SK-N-MC (cell line): Measurements from ENCODE around the gene SENP7.

Experiments used
- DNase-seq: peaks from one replicate; pipeline ENCODE4 v3.0.0-alpha.2; 2011; ENCODE audit warnings: low read depth, low spot score
- H3K27ac ChIP-seq: fragments of 200-600 bp; sonication (generic); 2 replicates; pipeline ENCODE4 v1.5.1; 2016; ENCODE audit warnings: mixed run types
- H3K36me3 ChIP-seq: fragments of 200-600 bp; sonication (generic); 2 replicates; pipeline ENCODE4 v1.6.1; 2017; ENCODE audit warnings: antibody characterized with exemption, low read length, mixed read lengths; ENCODE audit not compliant: insufficient read depth
- H3K4me3 ChIP-seq: fragments of 200-600 bp; sonication (generic); 2 replicates; pipeline ENCODE4 v1.5.1; 2016
- H3K9ac ChIP-seq: fragments of 200-600 bp; sonication (generic); 2 replicates; pipeline ENCODE4 v1.8.0; 2017; ENCODE audit warnings: mixed run types, mixed read lengths; ENCODE audit not compliant: insufficient read length
- H3K9me3 ChIP-seq: fragments of 200-600 bp; sonication (generic); 2 replicates; pipeline ENCODE4 v1.6.1; 2017; ENCODE audit warnings: low read depth, mild to moderate bottlenecking, antibody characterized with exemption, low read length, moderate library complexity, mixed read lengths
- EZH2 ChIP-seq: fragments of 200-600 bp; sonication (generic); IDR thresholded peaks from one replicate; pipeline ENCODE4 v1.6.1; 2017; ENCODE audit warnings: antibody characterized with exemption
- FOXP2 ChIP-seq: optimal IDR thresholded peaks from 2 replicates; pipeline ENCODE3; 2011; ENCODE audit warnings: mild to moderate bottlenecking, moderate library complexity; ENCODE audit not compliant: insufficient read depth; ENCODE audit errors: extremely low read length, control extremely low read depth
- POLR2AphosphoS5 ChIP-seq: IDR thresholded peaks from 2 replicates; pipeline ENCODE4 v1.6.1; 2012; ENCODE audit warnings: mild to moderate bottlenecking, low read depth, low read length, borderline replicate concordance

SENP7 gene

GRCh38 chr3:101279162-101279561 is 233.8 kb downstream of the SENP7 start:
- no peaks in the 10 kb centered on the region for H3K9me3 ChIP-seq

GRCh38 chr3:101278727-101279126 is 234.3 kb downstream of the SENP7 start:
- DNase-seq: no peak
- Histone ChIP-seq H3K27ac (no peak overlapping the region), H3K9ac (no peak overlapping the region), H3K9me3 (no peaks in the 10 kb centered on the region), H3K4me3 (no peak overlapping the region), H3K36me3 (no peaks in the 10 kb centered on the region)
- TF ChIP-seq POLR2AphosphoS5 (no peak), EZH2 (no peak), FOXP2 (no peak)

More at GRCh38 chr3:101279162-101279561, 233.8 kb downstream of the SENP7 start:
- Histone ChIP-seq H3K9ac (no peak overlapping the region), H3K4me3 (no peak overlapping the region), H3K27ac (no peak overlapping the region), H3K36me3 (no peaks in the 10 kb centered on the region)
- no peak for TF ChIP-seq POLR2AphosphoS5
- no peak for TF ChIP-seq FOXP2
- no peak for TF ChIP-seq EZH2
- no peak for DNase-seq
